ENCODE measurements around the gene VPS33A.

The VPS33A gene

GRCh38 chr12:122227341-122227740 is 39.0 kb downstream of the VPS33A start:
- Histone ChIP-seq H3K9me3 (replicated peaks; ENCODE audit: insufficient read depth, low read length) (no peaks in the 10 kb centered on the region), H2AFZ (ENCODE audit: low read length) (no peak overlapping the region), H3K4me3 (ENCODE audit: low read length) (no peak overlapping the region), H4K20me1 (ENCODE audit: insufficient read depth, low read length) (no peaks in the 10 kb centered on the region), H3K4me2 (ENCODE audit: low read depth, low read length) (no peak overlapping the region), H3K4me1 (ENCODE audit: low read length) (0 out of 2 replicates have a peak, but pooled peaks cover 3% of the 10 kb centered on the region), H3K79me2 (ENCODE audit: low read length) (peaks cover 27% of the 10 kb centered on the region), H3K9ac (ENCODE audit: low read length) (no peak overlapping the region), H3K9me2 (replicated peaks; ENCODE audit: insufficient read depth, low read length) (no peaks in the 10 kb centered on the region), H3K27ac (ENCODE audit: low read length) (no peak overlapping the region), H3K27me3 (replicated peaks; ENCODE audit: insufficient read depth, low read length) (no peaks in the 10 kb centered on the region), H3K36me3 (replicated peaks; ENCODE audit: insufficient read depth, low read length) (no peaks in the 10 kb centered on the region), H3F3A (ENCODE audit: insufficient read depth, low read length) (no peaks in the 10 kb centered on the region)
- no peak for TF ChIP-seq EZH2 (optimal IDR thresholded peaks at IDR 0.05; ENCODE audit: low read depth, low read length)
- TF ChIP-seq CTCF (IDR thresholded peaks at IDR 0.05; ENCODE audit: low read length), result no peak
- no peak for TF ChIP-seq EZH2phosphoT487 (IDR thresholded peaks at IDR 0.05; ENCODE audit: low read length)
- DNase-seq, result no peak

- DNase-seq, result no peak
- no peak overlapping the region for H3K27ac ChIP-seq (ENCODE audit: low read length)
- H3K4me2 ChIP-seq (ENCODE audit: low read depth, low read length), result peak overlapping the region; percentile 57
- no peaks in the 10 kb centered on the region for H3K9me3 ChIP-seq (replicated peaks; ENCODE audit: insufficient read depth, low read length)
- H3K9ac ChIP-seq (ENCODE audit: low read length), result no peak overlapping the region
- peak overlapping the region; percentile 29; the same call in 1 of the 2 replicates for H3K4me3 ChIP-seq (ENCODE audit: low read length)
- TF ChIP-seq CTCF (IDR thresholded peaks at IDR 0.05; ENCODE audit: low read length) (no peak), EZH2 (optimal IDR thresholded peaks at IDR 0.05; ENCODE audit: low read depth, low read length) (no peak), EZH2phosphoT487 (IDR thresholded peaks at IDR 0.05; ENCODE audit: low read length) (no peak)
- H3K79me2 ChIP-seq (ENCODE audit: low read length), result peaks cover 30% of the 10 kb centered on the region
- H3K36me3 ChIP-seq (replicated peaks; ENCODE audit: insufficient read depth, low read length), result no peaks in the 10 kb centered on the region
- no peaks in the 10 kb centered on the region for H3F3A ChIP-seq (ENCODE audit: insufficient read depth, low read length)
- 0 out of 2 replicates have a peak, but pooled peaks cover 3% of the 10 kb centered on the region for H3K4me1 ChIP-seq (ENCODE audit: low read length)
- H4K20me1 ChIP-seq (ENCODE audit: insufficient read depth, low read length), result no peaks in the 10 kb centered on the region
- H3K9me2 ChIP-seq (replicated peaks; ENCODE audit: insufficient read depth, low read length), result no peaks in the 10 kb centered on the region
- H2AFZ ChIP-seq (ENCODE audit: low read length), result 0 out of 2 replicates have a peak overlapping the region, but pooled peaks have one; percentile 31
- H3K27me3 ChIP-seq (replicated peaks; ENCODE audit: insufficient read depth, low read length), result no peaks in the 10 kb centered on the region
Measured at GRCh38 chr12:122226366-122227125, 39.7 kb downstream of the VPS33A start.

- Histone ChIP-seq H3K79me2 (ENCODE audit: low read length) (peaks cover 35% of the 10 kb centered on the region), H3K4me2 (ENCODE audit: low read depth, low read length) (peak within 1 kb of the TSS; percentile 57), H3K27me3 (replicated peaks; ENCODE audit: insufficient read depth, low read length) (no peaks in the 10 kb centered on the region), H4K20me1 (ENCODE audit: insufficient read depth, low read length) (no peaks in the 10 kb centered on the region), H3F3A (ENCODE audit: insufficient read depth, low read length) (no peaks in the 10 kb centered on the region), H3K27ac (ENCODE audit: low read length) (peak within 1 kb of the TSS; percentile 88), H3K4me1 (ENCODE audit: low read length) (0 out of 2 replicates have a peak, but pooled peaks cover 3% of the 10 kb centered on the region), H3K4me3 (ENCODE audit: low read length) (peak within 1 kb of the TSS; percentile 85), H3K9me3 (replicated peaks; ENCODE audit: insufficient read depth, low read length) (no peaks in the 10 kb centered on the region), H3K36me3 (replicated peaks; ENCODE audit: insufficient read depth, low read length) (no peaks in the 10 kb centered on the region), H2AFZ (ENCODE audit: low read length) (peak within 1 kb of the TSS; percentile 69; the same call in 1 of the 2 replicates), H3K9me2 (replicated peaks; ENCODE audit: insufficient read depth, low read length) (no peaks in the 10 kb centered on the region), H3K9ac (ENCODE audit: low read length) (peak within 1 kb of the TSS; percentile 78)
- DNase-seq, result peak; percentile 96
- TF ChIP-seq CTCF (IDR thresholded peaks at IDR 0.05; ENCODE audit: low read length), result no peak
- TF ChIP-seq EZH2phosphoT487 (IDR thresholded peaks at IDR 0.05; ENCODE audit: low read length), result no peak
- TF ChIP-seq EZH2 (optimal IDR thresholded peaks at IDR 0.05; ENCODE audit: low read depth, low read length), result no peak
Measured at GRCh38 chr12:122225683-122226365, 40.5 kb downstream of the VPS33A start, which contains the start of gene DIABLO. TSS of gene DIABLO (minus strand) at chr12:122226052. CDS start at chr12:122226014, 38 bp downstream.
